NCI-H128 (cell line): ENCODE results near the gene KLHL3.
A peak's percentile ranks its signal among the peaks of the same experiment; 100 is the strongest.

Experiments
- DNase-seq: peaks from one replicate; lab custom pipeline; 2025; ENCODE audit not compliant: unreplicated experiment; lab: John Stamatoyannopoulos, UW

The KLHL3 gene

DNA sequence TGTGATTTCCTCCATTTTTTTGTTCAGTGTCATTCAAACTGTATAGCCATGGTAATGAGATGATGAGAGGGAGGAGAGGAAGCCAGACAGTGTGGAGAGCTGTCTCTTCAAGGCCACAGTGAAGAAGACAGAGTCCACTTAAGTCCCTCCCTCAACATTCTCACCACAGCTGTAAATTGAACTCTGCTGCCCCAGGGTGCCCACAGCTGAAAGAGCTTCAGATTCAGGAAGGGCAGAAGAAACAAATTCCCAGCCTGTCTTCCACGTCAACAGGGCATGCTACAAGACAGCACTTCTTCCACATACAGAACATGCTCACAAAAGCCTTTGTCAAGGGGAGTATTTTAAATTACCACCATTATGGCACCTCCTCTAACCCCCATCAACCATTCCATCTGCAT, 100.4 kb downstream of the KLHL3 start:
- DNase-seq, result no peak

DNA sequence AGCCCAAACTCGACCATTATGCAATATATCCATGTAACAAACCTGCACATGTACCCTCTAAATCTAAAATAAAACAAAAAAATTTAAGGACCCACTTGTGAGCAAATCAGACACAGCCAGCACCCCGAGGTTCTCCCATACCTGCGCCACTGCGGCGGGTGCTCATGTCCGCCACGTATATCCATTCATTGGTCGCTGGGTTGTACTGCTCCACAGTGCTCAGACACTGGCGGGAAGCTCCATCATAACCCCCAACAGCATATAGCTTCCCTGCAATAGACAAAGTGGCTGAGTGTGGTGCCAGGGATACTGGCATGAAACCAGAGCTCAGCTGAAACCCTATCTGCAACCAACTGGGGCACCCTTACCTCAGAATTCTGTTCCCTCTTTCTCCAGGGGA, 102.0 kb downstream of the KLHL3 start:
- no peak for DNase-seq

DNA sequence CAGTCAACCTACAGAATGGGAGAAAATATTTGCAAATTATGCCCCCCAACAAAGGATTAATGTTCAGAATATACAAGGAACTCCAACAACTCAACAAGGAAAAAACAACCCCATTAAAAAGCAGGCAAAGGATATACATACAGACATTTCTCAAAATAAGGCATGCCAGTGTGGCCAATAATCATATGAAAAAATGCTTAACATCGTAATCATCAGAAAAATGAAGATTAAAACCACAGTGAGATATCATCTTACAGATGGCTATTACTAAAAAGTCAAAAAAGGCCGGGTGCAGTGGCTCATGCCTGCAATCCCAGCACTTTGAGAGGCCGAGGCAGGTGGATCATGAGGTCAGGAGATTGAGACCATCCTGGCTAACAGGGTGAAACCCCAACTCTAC, 103.2 kb downstream of the KLHL3 start:
- DNase-seq, result no peak

DNA sequence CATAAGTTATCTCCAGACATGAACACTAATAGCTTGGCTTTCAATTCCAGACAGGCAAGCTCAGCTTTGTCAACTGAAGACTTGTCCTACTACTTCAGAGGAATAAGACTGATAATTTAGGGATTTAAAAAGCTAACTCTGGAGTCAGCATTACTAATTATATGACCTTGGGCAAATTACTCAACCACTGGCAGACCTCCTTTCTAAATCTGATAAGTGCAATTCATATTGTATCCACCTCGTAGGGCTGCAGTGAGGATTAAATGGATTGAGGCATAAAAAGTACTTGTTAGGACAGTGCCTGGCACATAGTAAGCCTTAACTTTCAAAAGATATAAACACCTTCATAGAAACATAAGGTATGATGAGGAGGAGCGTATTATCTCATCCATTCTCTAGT, 104.4 kb downstream of the KLHL3 start:
- no peak for DNase-seq

DNA sequence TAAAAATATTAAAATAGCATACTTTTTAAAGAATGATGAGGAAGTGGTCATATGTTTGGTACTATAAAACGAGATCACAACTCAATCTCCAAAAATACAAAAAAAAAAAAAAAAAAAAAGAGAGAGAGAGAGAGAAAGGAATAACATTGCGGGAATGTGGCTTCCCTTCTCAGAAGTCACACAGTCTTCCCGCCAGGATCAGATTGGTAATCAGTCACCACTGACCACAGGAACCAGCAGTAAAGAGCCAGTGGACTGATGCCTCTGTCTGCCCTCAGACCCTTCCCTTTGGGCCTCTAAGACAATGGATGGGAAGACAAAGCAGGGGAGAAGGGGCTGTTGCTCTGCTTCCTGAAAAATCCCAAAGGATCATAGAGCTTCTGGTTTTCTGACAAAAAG, 104.9 kb downstream of the KLHL3 start:
- no peak for DNase-seq

GRCh38 chr5:137630216-137630971, 105.5 kb downstream of the KLHL3 start:
- no peak for DNase-seq

DNA sequence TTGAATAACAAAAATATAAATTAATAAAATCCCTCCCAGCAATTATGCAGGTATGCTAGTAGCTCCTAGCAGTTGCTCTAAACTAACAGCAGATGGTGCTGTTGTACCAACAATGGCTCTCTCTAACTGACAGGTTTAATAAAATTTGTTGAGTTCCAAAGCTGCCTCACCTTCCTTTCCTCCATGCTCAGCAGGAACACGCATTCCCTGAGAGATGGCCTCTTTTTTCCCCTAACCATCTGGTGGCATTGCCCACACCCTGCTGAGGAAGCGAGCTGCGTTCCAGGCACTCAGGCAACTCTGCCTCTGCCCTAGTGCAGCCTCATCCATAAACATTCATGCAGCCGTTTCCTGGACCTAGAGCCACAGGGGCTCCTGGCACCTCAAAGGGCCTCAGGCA, 106.2 kb downstream of the KLHL3 start:
- DNase-seq, result peak; percentile 22

DNA sequence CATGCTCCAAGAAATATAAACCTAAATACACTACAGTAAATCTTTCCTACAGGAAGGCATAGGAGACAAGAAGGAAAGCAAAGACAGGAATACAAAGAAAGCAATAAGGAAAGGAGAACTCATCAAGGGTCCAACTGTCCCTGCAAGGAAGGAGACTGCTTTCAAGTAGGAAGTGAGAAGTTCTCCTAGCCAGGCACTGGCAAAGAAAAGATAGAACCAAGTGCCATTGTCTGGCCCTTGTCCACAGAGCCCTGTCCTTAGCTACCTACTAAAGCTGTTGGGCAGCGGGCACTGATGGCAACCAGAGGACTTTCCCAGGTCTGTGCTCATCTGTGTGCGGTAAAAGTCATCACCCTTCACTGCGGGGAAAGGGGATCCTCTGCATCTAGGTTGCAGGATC, 108.2 kb downstream of the KLHL3 start:
- DNase-seq, result no peak

DNA sequence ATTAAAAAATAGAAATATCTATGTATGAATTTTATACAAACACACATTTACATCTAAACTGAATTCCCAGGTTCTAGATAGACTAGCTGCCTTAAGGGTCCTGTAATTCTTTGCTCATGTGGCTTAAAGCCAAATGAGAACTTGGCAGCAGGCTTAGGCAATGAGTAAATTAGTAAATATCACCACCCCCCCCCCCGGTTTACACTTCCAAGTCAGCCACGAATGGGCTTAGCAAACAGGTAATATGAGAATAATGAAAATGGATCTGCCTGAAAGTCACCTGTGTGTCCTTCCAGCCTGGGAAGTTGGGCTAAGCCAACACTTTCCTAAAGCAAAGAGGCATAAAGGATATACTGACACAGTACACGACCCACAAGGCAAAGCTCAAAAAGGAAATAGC, 108.6 kb downstream of the KLHL3 start:
- DNase-seq, result no peak

- DNase-seq, result no peak
These were observed 111.0 kb downstream of the KLHL3 start for GRCh38 chr5:137624786-137625349.

DNA sequence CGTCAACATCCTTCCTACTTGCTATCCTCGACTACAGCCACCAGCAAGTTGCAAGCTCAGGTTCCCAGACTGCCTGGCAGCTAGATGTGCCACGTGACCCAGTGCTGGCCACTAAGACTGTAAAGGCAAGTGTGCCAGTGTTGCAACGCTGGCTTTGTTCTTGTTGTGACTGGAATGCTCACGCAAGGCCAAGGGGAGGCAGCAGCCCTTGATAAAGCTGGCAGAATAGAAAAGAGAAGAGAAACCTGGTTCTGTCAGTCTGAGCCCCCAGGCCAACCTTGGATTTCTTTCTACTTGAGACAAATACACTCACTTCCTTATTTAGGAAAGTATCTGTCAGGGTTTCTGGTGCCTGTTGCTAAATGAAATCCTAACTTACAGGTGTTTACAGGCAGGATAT, 113.0 kb downstream of the KLHL3 start:
- DNase-seq, result no peak

DNA sequence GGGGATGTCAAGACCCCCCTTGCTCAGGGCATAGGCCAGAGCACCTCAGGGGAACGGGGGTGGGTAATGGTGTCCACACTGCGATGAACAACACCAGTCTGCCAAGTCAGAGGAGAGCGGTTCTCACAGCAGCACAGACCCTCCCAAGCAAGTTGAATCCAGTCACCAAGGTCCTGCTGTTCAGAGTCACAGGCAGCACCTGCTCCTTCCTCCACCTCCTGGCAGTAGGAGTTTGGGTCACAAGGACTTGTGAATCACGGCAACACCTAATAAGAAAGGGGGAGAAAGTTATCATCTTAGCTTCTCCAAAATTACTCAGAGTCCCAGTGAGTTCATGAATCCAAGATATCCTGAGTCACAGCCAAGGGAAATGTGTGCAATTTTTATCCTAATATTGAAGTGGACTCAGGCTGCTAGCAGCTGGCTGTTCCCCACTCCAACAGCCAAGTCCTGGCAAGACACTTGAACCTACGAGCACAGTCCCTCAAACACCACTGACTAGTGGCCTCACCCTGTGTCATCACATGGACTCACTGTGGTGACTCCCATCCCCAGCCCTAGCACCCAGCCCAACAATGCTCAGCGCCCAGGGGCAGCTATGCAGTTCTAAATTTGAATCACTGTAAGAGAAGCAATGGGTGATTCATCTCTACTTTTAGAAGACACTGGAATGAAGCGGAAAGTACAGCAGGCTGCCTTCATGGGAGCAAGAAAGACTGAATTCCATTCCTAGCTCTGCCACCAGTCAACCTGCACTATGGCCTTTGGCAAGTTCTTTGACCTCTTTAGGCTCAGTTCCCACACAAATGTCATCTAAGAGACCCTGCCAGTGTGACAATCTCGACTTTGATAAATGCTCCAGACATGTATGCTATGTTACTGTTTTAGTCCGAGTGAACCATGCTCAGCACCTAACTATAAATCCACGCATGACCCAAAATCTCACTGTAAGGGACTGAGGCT, 113.7 kb downstream of the KLHL3 start:
- no peak for DNase-seq

- DNase-seq, result no peak
These were observed 114.6 kb downstream of the KLHL3 start for GRCh38 chr5:137621306-137621705.

- peak; percentile 27 for DNase-seq
These were observed 116.6 kb downstream of the KLHL3 start for GRCh38 chr5:137619191-137619870.

DNA sequence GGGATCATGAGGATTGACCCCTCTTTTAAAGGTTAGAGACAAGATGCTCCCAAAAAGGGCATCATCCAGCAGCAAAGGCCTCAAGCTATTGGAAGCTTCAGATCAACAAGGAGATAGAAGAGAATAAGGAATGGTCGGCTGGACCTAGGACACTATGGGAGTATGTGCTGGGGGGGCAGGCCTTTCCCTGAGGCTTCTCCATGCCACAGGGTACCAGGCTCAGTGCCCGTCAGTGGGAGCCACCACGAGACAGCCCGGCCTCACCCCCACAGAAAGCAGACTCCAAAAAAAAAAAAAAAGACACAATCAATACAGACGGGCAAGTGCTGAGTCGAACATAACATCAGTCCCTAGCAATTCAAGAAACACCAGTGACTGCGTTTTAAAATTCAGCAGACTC, 117.4 kb downstream of the KLHL3 start:
- DNase-seq, result no peak

GRCh38 chr5:137617528-137618205, 118.2 kb downstream of the KLHL3 start:
- DNase-seq, result no peak

GRCh38 chr5:137616046-137616445, 119.8 kb downstream of the KLHL3 start:
- DNase-seq, result no peak

GRCh38 chr5:137615171-137615775, 120.6 kb downstream of the KLHL3 start:
- no peak for DNase-seq

- no peak for DNase-seq
These were observed 122.2 kb downstream of the KLHL3 start for GRCh38 chr5:137613554-137614265.

GRCh38 chr5:137612576-137612975, 123.3 kb downstream of the KLHL3 start:
- no peak for DNase-seq
